Left kidney (tissue), 2 donors: ENCODE results near the gene KCNJ15. TPM values are rescaled to one million over a fixed set of nuclear protein-coding genes. Genes with fewer than 3 reads are reported as not detected.
A peak's percentile ranks its signal among the peaks of the same experiment; 100 is the strongest.

Experiments used
- DNase-seq: peaks from one replicate; pipeline ENCODE4 v3.0.0-alpha.2; 2013
- polyA plus RNA-seq: library from polyadenylated mRNA; unstranded; fragments of 120-200 nt; gene quantifications from one replicate; pipeline ENCODE4 v1.2.1, GENCODE V29; 2013; ENCODE audit not compliant: insufficient read length

KCNJ15 gene
- polyA plus RNA-seq, 1 donor = 269 TPM

- no peak for DNase-seq
Measured at GRCh38 chr21:38354746-38355145, 98.0 kb downstream of the KCNJ15 start.

DNA sequence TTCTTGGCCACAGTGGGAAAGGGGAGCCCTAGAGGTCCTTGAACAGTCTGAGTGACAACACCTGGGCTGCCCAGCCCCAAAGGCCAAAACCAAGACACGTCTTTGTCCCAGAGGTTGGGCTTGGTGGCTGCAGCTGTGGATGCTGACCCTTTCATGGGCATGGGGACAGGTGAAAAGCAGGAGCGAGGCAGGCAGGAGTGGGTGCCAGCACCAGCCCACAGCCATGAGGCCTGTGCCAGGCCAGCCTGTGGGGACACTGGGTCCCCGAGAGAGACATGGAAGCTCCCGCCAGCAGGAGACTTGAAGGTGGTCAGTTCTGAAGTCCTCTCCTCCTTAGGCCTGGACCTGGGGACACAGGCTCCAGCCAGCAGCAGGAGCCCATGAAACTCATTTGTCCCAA, 98.6 kb downstream of the KCNJ15 start:
- no peak for DNase-seq

GRCh38 chr21:38355992-38356781, 99.4 kb downstream of the KCNJ15 start:
- peak; percentile 70 for DNase-seq

Other genes starting within 250 kb of the KCNJ15 start
- 17.4 TPM for gene ERG, start 241.5 kb downstream of the KCNJ15 start, polyA plus RNA-seq